Right lobe of liver (tissue), 4 donors: ENCODE results near the gene RDH11.

Experiments used
- POLR2A ChIP-seq: fragments of 450-650 bp; IDR thresholded peaks from one replicate; pipeline ENCODE4 v1.6.1; 2017; ENCODE audit warnings: antibody characterized with exemption, mild to moderate bottlenecking
- TF ChIP-seq, protein P1 (sequence below), 4 donors: fragments of 200-600 bp in 3 of 4; fragments of 450-650 bp in 1 of 4; IDR thresholded peaks; one replicate each; pipeline versions ENCODE4 v1.5.1 to v1.8.0; 2016 to 2022; ENCODE audit warnings: antibody characterized with exemption in 4 of 4, mild to moderate bottlenecking in 2 of 4
- donor health status: DM: no; HTN: no; CAD: no.
- donor health status: DM: no; HTN: no; CAD: no.
- donor health status: DM: no; HTN: yes; CAD: no.

DNA sequence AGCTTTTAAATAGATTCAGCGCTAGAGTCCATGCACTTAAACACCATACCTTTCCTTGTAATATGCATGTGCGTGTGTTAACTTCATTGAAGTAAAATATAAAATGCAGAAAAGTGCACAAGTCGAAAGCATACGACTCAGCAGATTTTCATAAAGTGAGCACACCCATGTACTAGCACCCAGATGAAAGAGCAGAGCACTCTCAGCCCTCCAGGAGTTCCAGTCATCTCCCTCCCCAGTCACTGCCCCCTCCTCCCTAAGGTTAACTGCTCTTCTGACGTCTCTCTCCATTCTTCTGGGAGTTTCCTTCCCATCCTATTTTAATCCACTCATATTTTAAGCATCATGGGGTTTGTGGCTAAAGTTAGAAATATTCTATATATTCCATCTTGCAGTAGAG, 26.3 kb upstream of the RDH11 start:
- TF ChIP-seq POLR2A, result no peak
- TF ChIP-seq, protein P1, sequence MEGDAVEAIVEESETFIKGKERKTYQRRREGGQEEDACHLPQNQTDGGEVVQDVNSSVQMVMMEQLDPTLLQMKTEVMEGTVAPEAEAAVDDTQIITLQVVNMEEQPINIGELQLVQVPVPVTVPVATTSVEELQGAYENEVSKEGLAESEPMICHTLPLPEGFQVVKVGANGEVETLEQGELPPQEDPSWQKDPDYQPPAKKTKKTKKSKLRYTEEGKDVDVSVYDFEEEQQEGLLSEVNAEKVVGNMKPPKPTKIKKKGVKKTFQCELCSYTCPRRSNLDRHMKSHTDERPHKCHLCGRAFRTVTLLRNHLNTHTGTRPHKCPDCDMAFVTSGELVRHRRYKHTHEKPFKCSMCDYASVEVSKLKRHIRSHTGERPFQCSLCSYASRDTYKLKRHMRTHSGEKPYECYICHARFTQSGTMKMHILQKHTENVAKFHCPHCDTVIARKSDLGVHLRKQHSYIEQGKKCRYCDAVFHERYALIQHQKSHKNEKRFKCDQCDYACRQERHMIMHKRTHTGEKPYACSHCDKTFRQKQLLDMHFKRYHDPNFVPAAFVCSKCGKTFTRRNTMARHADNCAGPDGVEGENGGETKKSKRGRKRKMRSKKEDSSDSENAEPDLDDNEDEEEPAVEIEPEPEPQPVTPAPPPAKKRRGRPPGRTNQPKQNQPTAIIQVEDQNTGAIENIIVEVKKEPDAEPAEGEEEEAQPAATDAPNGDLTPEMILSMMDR (IDR thresholded peaks at IDR 0.05), result no peak
